IPS-15b (cell line): Measurements from ENCODE around the gene NR3C1.
"Not testable (repeated sequence)": the region's sequence is repeated elsewhere in the genome, so short reads cannot be mapped to it uniquely, and the experiment has no call there.

Experiments
- H3K27me3 ChIP-seq: one replicate; pipeline ENCODE4 v1.6.1; 2013; ENCODE audit warnings: low read length; ENCODE audit not compliant: control insufficient read depth, insufficient read depth
- H3K36me3 ChIP-seq: one replicate; pipeline ENCODE4 v1.6.1; 2013; ENCODE audit warnings: low read length; ENCODE audit not compliant: control insufficient read depth, insufficient read depth
- H3K4me1 ChIP-seq: one replicate; pipeline ENCODE4 v1.6.1; 2013; ENCODE audit warnings: mild to moderate bottlenecking, low read length; ENCODE audit not compliant: control insufficient read depth, insufficient read depth
- H3K4me3 ChIP-seq: one replicate; pipeline ENCODE4 v1.5.1; 2013; ENCODE audit warnings: low read depth, low read length
- H3K9ac ChIP-seq: one replicate; pipeline ENCODE4 v1.6.1; 2013; ENCODE audit warnings: low read depth, mild to moderate bottlenecking, low read length
- H3K9me3 ChIP-seq: one replicate; pipeline ENCODE4 v1.6.1; 2013; ENCODE audit warnings: mild to moderate bottlenecking, low read length; ENCODE audit not compliant: control insufficient read depth, insufficient read depth

The NR3C1 gene

GRCh38 chr5:143336485-143336884 is 67.0 kb downstream of the NR3C1 start:
- Histone ChIP-seq H3K9me3 (no peaks in the 10 kb centered on the region), H3K4me1 (no peaks in the 10 kb centered on the region), H3K27me3 (no peaks in the 10 kb centered on the region), H3K36me3 (no peaks in the 10 kb centered on the region), H3K9ac (no peak overlapping the region), H3K4me3 (no peak overlapping the region)

GRCh38 chr5:143334903-143335302 is 68.6 kb downstream of the NR3C1 start:
- H3K36me3 ChIP-seq = no peaks in the 10 kb centered on the region
- H3K9me3 ChIP-seq = no peaks in the 10 kb centered on the region
- no peak overlapping the region for H3K9ac ChIP-seq
- no peak overlapping the region for H3K4me3 ChIP-seq
- H3K4me1 ChIP-seq = no peaks in the 10 kb centered on the region
- H3K27me3 ChIP-seq = no peaks in the 10 kb centered on the region

DNA sequence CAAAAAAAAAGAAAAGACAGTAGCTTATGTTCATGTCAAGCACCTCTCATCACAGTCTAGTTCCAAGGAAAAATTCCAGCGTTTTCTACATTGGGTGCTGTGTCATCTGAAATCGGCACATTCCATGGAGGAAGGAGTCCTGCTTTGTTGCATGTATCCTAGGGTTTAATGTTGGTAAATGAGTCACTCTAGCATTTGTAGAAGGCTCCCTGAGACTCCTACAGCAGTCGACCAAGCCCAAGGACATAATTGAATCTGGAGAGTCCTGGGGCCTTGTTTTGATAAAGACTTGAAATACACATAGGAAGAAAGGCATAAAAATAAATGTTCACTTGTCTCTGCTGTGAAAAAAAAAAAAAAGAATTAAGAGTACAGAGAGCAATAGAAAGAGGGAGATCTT is 69.1 kb downstream of the NR3C1 start:
- H3K4me1 ChIP-seq, H3K4me3 ChIP-seq, H3K36me3 ChIP-seq: not testable (repeated sequence)

DNA sequence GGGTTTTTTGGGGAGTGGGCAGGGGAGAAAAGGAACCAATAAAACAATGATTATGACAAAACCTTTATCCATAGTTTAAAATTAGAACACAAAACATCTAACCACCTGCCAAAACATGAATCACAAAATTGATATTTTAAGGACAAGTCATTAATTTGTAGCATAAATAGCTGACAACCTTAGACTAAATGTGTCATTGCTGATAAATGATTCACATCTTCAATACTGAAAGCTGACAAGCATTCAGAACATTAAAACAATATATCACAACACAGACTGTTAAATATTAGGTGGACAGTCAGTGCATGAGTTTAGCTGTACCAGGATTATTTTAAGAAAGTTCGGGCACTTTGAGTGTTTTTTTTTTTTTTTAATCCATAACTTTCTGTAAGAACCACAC is 71.5 kb downstream of the NR3C1 start:
- Histone ChIP-seq H3K36me3 (no peaks in the 10 kb centered on the region), H3K27me3 (no peaks in the 10 kb centered on the region), H3K9ac (no peak overlapping the region), H3K9me3 (no peaks in the 10 kb centered on the region), H3K4me1 (no peaks in the 10 kb centered on the region), H3K4me3 (no peak overlapping the region)

More for the DNA sequence above, 69.1 kb downstream of the NR3C1 start:
- H3K27me3 ChIP-seq, H3K9me3 ChIP-seq, H3K9ac ChIP-seq: not testable (repeated sequence)

GRCh38 chr5:143329843-143330242 is 73.6 kb downstream of the NR3C1 start:
- Histone ChIP-seq H3K9ac (no peak overlapping the region), H3K36me3 (no peaks in the 10 kb centered on the region), H3K4me1 (no peaks in the 10 kb centered on the region), H3K9me3 (no peaks in the 10 kb centered on the region), H3K4me3 (no peak overlapping the region), H3K27me3 (no peaks in the 10 kb centered on the region)

GRCh38 chr5:143328589-143329220 is 74.8 kb downstream of the NR3C1 start:
- H3K9ac ChIP-seq = no peak overlapping the region
- H3K4me3 ChIP-seq = no peak overlapping the region
- no peaks in the 10 kb centered on the region for H3K9me3 ChIP-seq
- no peaks in the 10 kb centered on the region for H3K36me3 ChIP-seq
- H3K27me3 ChIP-seq = no peaks in the 10 kb centered on the region
- no peaks in the 10 kb centered on the region for H3K4me1 ChIP-seq

GRCh38 chr5:143325086-143325485 is 78.4 kb downstream of the NR3C1 start:
- H3K27me3 ChIP-seq, H3K9me3 ChIP-seq, H3K9ac ChIP-seq, H3K4me1 ChIP-seq, H3K36me3 ChIP-seq, H3K4me3 ChIP-seq: not testable (repeated sequence)

DNA sequence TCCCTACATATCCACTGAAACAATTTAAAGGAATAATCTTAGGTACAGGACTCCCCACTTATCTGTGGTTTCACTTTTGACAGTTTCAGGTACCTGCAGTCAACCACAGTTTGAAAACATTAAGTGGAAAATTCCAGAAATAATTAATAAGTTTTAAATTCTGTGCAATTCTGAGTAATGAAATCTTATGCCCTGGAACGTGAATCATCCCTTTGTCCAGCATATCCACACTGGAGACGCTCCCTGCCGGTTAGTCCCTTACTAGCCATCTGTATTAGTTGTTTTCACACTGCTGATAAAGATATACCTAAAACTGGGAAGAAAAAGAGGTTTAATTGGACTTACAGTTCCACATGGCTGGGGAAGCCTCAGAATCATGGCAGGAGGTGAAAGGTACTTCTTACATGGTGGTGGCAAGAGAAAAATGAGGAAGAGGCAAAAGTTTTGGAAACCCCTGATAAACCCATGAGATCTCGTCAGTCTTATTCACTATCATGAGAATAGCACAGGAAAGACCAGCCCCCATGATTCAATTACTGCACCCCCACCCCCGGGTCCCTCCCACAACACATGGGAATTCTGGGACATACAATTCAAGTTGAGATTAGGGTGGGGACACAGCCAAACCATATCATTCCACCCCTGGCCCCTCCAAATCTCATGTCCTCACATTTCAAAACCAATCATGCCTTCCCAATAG is 80.4 kb downstream of the NR3C1 start:
- not testable (repeated sequence) for H3K9me3 ChIP-seq, H3K9ac ChIP-seq, H3K27me3 ChIP-seq, H3K36me3 ChIP-seq, H3K4me1 ChIP-seq, H3K4me3 ChIP-seq

DNA sequence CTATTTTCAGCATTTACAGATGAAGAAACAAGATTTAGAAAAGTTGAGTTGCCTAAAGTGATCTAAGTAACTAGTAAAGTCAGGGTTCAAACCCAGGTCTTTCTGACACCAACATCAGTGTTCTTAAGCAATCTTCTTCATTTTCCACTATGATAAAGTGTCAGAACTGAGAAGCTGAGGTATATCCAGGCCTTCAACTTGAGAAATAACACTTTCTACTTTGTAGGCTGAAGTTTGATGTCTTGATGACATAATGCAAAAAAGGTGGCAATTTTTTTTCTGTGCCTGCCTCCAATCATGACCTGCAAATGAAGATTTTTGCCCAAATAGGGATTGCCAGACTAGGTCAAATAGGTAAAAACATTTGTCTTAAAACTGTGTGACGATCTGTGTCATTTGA is 81.3 kb downstream of the NR3C1 start:
- Histone ChIP-seq H3K36me3 (no peaks in the 10 kb centered on the region), H3K4me1 (no peaks in the 10 kb centered on the region), H3K4me3 (no peak overlapping the region), H3K9ac (no peak overlapping the region), H3K9me3 (no peaks in the 10 kb centered on the region), H3K27me3 (no peaks in the 10 kb centered on the region)

DNA sequence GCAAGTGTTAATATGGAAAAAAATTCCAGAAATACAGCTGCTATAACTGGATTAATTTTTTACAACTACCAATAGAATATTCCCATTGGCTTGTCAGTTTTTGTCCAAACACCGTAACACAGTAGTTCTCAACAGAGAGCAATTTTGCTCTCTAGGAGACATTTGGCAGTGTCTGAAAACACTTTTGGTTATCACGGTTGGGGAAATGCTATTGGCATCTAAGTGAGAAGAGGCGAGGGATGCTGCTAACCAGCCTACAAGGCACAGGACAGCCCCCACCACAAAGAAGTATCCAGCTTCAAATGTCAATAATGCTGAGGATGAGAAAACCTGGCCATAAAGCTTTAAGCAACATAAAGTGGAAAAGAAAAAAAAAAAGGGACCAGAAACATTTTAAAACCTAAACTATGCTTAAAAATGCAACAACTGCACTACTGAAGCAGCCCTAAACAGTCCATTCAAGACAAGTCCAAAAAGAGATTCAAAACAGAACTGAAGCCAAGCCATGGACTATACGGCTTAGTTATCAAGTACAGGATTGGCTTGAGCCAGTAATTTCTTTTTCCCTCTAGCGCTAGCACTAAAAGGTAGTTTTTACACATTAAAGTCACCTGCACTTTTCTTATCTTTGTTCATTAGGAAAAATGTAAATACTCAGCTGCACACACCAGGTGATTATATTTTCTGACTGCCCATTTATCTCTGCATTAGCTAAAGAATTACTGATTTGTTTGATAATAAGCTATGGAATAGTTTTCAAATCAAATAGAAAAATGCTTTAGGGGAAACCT is 83.9 kb downstream of the NR3C1 start:
- no peaks in the 10 kb centered on the region for H3K27me3 ChIP-seq
- H3K4me3 ChIP-seq = no peak overlapping the region
- no peaks in the 10 kb centered on the region for H3K9me3 ChIP-seq
- H3K36me3 ChIP-seq = no peaks in the 10 kb centered on the region
- no peaks in the 10 kb centered on the region for H3K4me1 ChIP-seq
- H3K9ac ChIP-seq = no peak overlapping the region

GRCh38 chr5:143318833-143319232 is 84.7 kb downstream of the NR3C1 start:
- Histone ChIP-seq H3K9ac (no peak overlapping the region), H3K4me1 (no peaks in the 10 kb centered on the region), H3K9me3 (no peaks in the 10 kb centered on the region), H3K27me3 (no peaks in the 10 kb centered on the region), H3K4me3 (no peak overlapping the region), H3K36me3 (no peaks in the 10 kb centered on the region)

DNA sequence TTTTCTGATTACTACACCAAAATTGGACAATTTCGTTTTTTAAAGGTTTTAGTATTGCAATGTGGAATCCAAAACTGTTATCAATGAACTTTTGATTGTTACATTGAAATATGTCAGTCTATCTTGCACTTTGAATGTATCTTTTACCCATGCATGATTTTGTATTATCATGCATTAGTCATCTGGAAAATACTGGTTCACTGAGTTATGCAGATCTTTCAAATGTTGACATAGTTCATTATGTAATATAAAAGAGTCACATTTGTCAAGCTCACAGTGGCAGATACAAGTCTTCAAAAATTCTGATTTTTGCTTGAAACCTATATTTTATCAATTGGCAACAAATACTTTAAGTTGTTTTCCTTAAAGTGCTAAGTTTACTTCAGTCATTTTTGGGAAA is 85.2 kb downstream of the NR3C1 start:
- Histone ChIP-seq H3K27me3 (no peaks in the 10 kb centered on the region), H3K4me1 (no peaks in the 10 kb centered on the region), H3K9ac (no peak overlapping the region), H3K36me3 (no peaks in the 10 kb centered on the region), H3K4me3 (no peak overlapping the region), H3K9me3 (no peaks in the 10 kb centered on the region)
